K562 (cell line): ENCODE data around the gene PSMA2. TPM values are rescaled to one million over a fixed set of nuclear protein-coding genes. Genes with fewer than 3 reads are reported as not detected.

Source experiments
- ATAC-seq: fragments of 200-7000 bp; cut with Tn5 transposase; 3 replicates; pipeline ENCODE4 v1.9.1; 2020; ENCODE audit warnings: moderate library complexity
- BruUV-seq: library from RNA; stranded (reverse); fragments of 400-500 nt; replicated peaks from 2 replicates; lab custom pipeline; 2021; lab: Mats Ljungman, UMichigan
- CTCF ChIA-PET: fragments of 300-600 bp; formaldehyde crosslinking; extraction: SDS; loops from one replicate; lab custom pipeline; 2021; ENCODE audit warnings: low intra/inter-chr PET ratio; lab: Yijun Ruan, JAX
- POLR2A ChIA-PET: fragments of 300-600, 350-650 bp; sonication (Branson Sonifier 250); formaldehyde crosslinking; extraction: SDS; loops from one replicate; lab custom pipeline; 2021; ENCODE audit warnings: antibody characterized with exemption, inconsistent platforms; lab: Yijun Ruan, JAX
- DNase-seq, 4 experiments: peaks; one replicate each; pipeline versions ENCODE4 v3.0.0 to v3.0.0-alpha.2; 2011 to 2018; ENCODE audit warnings: low spot score in 3 of 4, mixed read lengths in 3 of 4; ENCODE audit errors: extremely low read depth in 1 of 4
- FAIRE-seq: peaks from 2 replicates; lab custom pipeline; 2011; peaks lifted over from hg19 to GRCh38; lab: Jason Lieb, UNC
- H2AFZ ChIP-seq: 2 replicates; pipeline ENCODE4 v1.6.0; 2011; ENCODE audit warnings: low read depth, low read length, control low read depth, inconsistent platforms
- H3K27ac ChIP-seq: fragments of 200-600 bp; 3 replicates; pipeline ENCODE4 v1.8.0; 2011; ENCODE audit warnings: low read depth, mild to moderate bottlenecking, control low read depth, inconsistent platforms, low read length, moderate library complexity, mixed read lengths; ENCODE audit errors: extremely low read depth
- H3K27me3 ChIP-seq, 2 experiments: fragments of 300-600 bp in 1 of 2; 2 replicates in 1 of 2; 3 replicates in 1 of 2; pipeline versions ENCODE4 v1.6.0 to v1.8.0; 2011; ENCODE audit warnings: inconsistent platforms in 2 of 2, low read length in 2 of 2, mild to moderate bottlenecking in 1 of 2, mixed read lengths in 1 of 2, moderate library complexity in 1 of 2; ENCODE audit not compliant: control insufficient read depth in 2 of 2, insufficient read depth in 2 of 2
- H3K36me3 ChIP-seq: fragments of 300-600 bp; 3 replicates; pipeline ENCODE4 v1.8.0; 2011; ENCODE audit warnings: mild to moderate bottlenecking, low read length, inconsistent platforms; ENCODE audit not compliant: control insufficient read depth, insufficient read depth
- H3K4me1 ChIP-seq, 2 experiments: fragments of 200-600 bp in 1 of 2; replicated peaks in 1 of 2; 2 replicates in 1 of 2; 3 replicates in 1 of 2; pipeline versions ENCODE4 v1.5.1 to v1.8.0; 2011; ENCODE audit warnings: inconsistent platforms in 2 of 2, low read length in 2 of 2, mild to moderate bottlenecking in 1 of 2, mixed read lengths in 1 of 2, moderate library complexity in 1 of 2; ENCODE audit not compliant: control insufficient read depth in 2 of 2, insufficient read depth in 2 of 2
- H3K4me2 ChIP-seq: 2 replicates; pipeline ENCODE4 v1.6.1; 2011; ENCODE audit warnings: low read length, control low read depth, inconsistent platforms, mixed read lengths; ENCODE audit not compliant: insufficient read depth
- H3K4me3 ChIP-seq: fragments of 200-600 bp; sonication (generic), shearing (Covaris generic); 2 replicates; pipeline ENCODE4 v1.5.1; 2016; ENCODE audit warnings: control low read depth, inconsistent platforms
- H3K79me2 ChIP-seq: fragments of 200-600 bp; 3 replicates; pipeline ENCODE4 v1.8.0; 2011; ENCODE audit warnings: low read length, inconsistent platforms; ENCODE audit not compliant: control insufficient read depth, insufficient read depth
- H3K9ac ChIP-seq, 2 experiments: 2 replicates each; pipeline versions ENCODE4 v1.6.0 to v1.6.1; 2011; ENCODE audit warnings: low read depth in 2 of 2, low read length in 2 of 2, control low read depth in 1 of 2, inconsistent platforms in 1 of 2, mild to moderate bottlenecking in 1 of 2, mixed read lengths in 1 of 2; ENCODE audit not compliant: insufficient read depth in 1 of 2
- H3K9me1 ChIP-seq: one replicate; pipeline ENCODE4 v1.6.0; 2011; ENCODE audit warnings: inconsistent platforms, mild to moderate bottlenecking, low read length, moderate library complexity; ENCODE audit not compliant: control insufficient read depth, insufficient read depth
- H3K9me3 ChIP-seq: replicated peaks from 2 replicates; pipeline ENCODE4 v1.5.1; 2011; ENCODE audit warnings: low read depth, low read length, inconsistent platforms; ENCODE audit not compliant: control insufficient read depth, insufficient read depth
- H4K20me1 ChIP-seq: replicated peaks from 2 replicates; pipeline ENCODE4 v1.6.1; 2011; ENCODE audit warnings: low read length, inconsistent platforms, mixed read lengths; ENCODE audit not compliant: control insufficient read depth, insufficient read depth
- NFE2 ChIP-seq: IDR thresholded peaks from 2 replicates; pipeline ENCODE4 v1.6.1; 2014; ENCODE audit warnings: antibody characterized with exemption, low read depth
- NONO ChIP-seq, 2 experiments: fragments of 200-400 bp in 1 of 2; fragments of 450-650 bp in 1 of 2; formaldehyde crosslinking in 1 of 2; IDR thresholded peaks; 2 replicates each; pipeline ENCODE4 v1.6.1; 2017; ENCODE audit warnings: low read depth in 2 of 2, mild to moderate bottlenecking in 2 of 2, moderate library complexity in 2 of 2, low read length in 1 of 2
- ZNF3 ChIP-seq: fragments of 250-450 bp; sonication (Bioruptor Pico); IDR thresholded peaks from 2 replicates; pipeline ENCODE4 v1.5.0; 2021; ENCODE audit warnings: mild to moderate bottlenecking, moderate library complexity
- WGBS: fragments of 100-300 bp; shearing (Covaris generic); methylation state at CpG from one replicate; pipeline ENCODE4 v1.1.6; 2016; ENCODE audit warnings: low coverage, mixed read lengths; ENCODE audit not compliant: insufficient coverage; ENCODE audit errors: missing lambda C conversion rate; 5-methylcytosine and 5-hydroxymethylcytosine counted together
- in situ Hi-C: fragments of 300-500 bp; cut with MboI; formaldehyde crosslinking; loops from 4 replicates; pipeline ENCODE4 v1.15.0; 2018; ENCODE audit warnings: inconsistent platforms, mixed read lengths
- intact Hi-C: fragments of 100-400 bp; cut with micrococcal nuclease; formaldehyde crosslinking; loops from 2 replicates; pipeline ENCODE4 v1.14.2; 2022
- polyA plus RNA-seq, 8 experiments: library from polyadenylated mRNA; depleted of rRNA in 4 of 8; stranded (reverse) in 5 of 8; unstranded in 3 of 8; fragments of >200 nt; fragmentation: Nextera tagmentation in 2 of 8; fragmentation: Illumina TruSeq in 1 of 8; extraction: Ambion mirVana in 2 of 8; extraction: Trizol in 1 of 8; gene quantifications; 2 replicates each; pipeline versions ENCODE4 v1.2.1 to v1.2.3, GENCODE V29; 2011 to 2014; ENCODE audit warnings: inconsistent platforms in 1 of 8, missing spikeins in 1 of 8
- total RNA-seq, 7 experiments: library from RNA; depleted of rRNA in 6 of 7; stranded (reverse); fragments of >200 nt in 6 of 7; fragmentation: Illumina TruSeq in 2 of 7; extraction: Trizol in 2 of 7; gene quantifications; 2 replicates each; pipeline versions ENCODE4 v1.2.1 to v1.2.3, GENCODE V29; 2011 to 2021; ENCODE audit warnings: low replicate concordance in 1 of 7

PSMA2 gene
- total and polyA plus RNA-seq, 9 of the 15 experiments (the other 6 are each of a cell fraction or from before 2014, with no cell fraction given): 91.7 to 1,070 (median 213) TPM

- TF ChIP-seq ZNF3 (CRISPR knock-in tag) (peak; percentile 31; the same call in 1 of the 2 replicates), NFE2 (peak; percentile 16; the same call in 1 of the 2 replicates), NONO (IDR thresholded peaks at IDR 0.05; ENCODE audit: low read depth in 2 of 2, low read length in 1 of 2) (no peak)
- Histone ChIP-seq H3K27ac (peak overlapping the region; percentile 68; the same call in 1 of the 3 replicates), H3K79me2 (peaks cover 12% of the 10 kb centered on the region; the same call in 2 of the 3 replicates), H3K9me3 (no peaks in the 10 kb centered on the region), H3K36me3 (peaks cover 41% of the 10 kb centered on the region), H3K9me1 (no peaks in the 10 kb centered on the region), H3K4me2 (no peak overlapping the region), H3K9ac (no peak overlapping the region; a peak in 1 of 4 replicates), H4K20me1 (no peaks in the 10 kb centered on the region), H2AFZ (no peak overlapping the region), H3K4me1 (peaks cover 14 to 27% of the 10 kb centered on the region in 2 experiments; a peak in 4 of 5 replicates), H3K4me3 (no peak overlapping the region), H3K27me3 (no peaks in the 10 kb centered on the region; a peak in 1 of 5 replicates)
- in situ Hi-C loops: no loop called here
- BruUV-seq: no TSS peak
- WGBS: 14% methylated on average over 2 of the region's 2 CpGs
- ATAC-seq: no peak
- intact Hi-C loops: loop anchor here (2.0 kb wide), 1 partner anchor 15 kb away; no protein-coding TSS in a partner anchor
- ChIA-PET CTCF (no interaction called here), POLR2A (interaction anchor here (1.3 kb wide), 2 partner anchors 15 to 21 kb away, joined by 3 to 7 read pairs; no protein-coding TSS in a partner anchor)
- FAIRE-seq: no peak
- DNase-seq: peak in 2 of 4 experiments; percentile 21 to 30
These were observed 18.4 kb downstream of the PSMA2 start for GRCh38 chr7:42913591-42913990.
